GM19238 (cell line): Measurements from ENCODE around the gene PTK7.
A peak's percentile ranks its signal among the peaks of the same experiment; 100 is the strongest.

ENCODE experiments used
- DNase-seq: peaks from one replicate; pipeline ENCODE4 v3.0.0; 2011; ENCODE audit warnings: low spot score; ENCODE audit not compliant: insufficient read length

Gene PTK7

DNA sequence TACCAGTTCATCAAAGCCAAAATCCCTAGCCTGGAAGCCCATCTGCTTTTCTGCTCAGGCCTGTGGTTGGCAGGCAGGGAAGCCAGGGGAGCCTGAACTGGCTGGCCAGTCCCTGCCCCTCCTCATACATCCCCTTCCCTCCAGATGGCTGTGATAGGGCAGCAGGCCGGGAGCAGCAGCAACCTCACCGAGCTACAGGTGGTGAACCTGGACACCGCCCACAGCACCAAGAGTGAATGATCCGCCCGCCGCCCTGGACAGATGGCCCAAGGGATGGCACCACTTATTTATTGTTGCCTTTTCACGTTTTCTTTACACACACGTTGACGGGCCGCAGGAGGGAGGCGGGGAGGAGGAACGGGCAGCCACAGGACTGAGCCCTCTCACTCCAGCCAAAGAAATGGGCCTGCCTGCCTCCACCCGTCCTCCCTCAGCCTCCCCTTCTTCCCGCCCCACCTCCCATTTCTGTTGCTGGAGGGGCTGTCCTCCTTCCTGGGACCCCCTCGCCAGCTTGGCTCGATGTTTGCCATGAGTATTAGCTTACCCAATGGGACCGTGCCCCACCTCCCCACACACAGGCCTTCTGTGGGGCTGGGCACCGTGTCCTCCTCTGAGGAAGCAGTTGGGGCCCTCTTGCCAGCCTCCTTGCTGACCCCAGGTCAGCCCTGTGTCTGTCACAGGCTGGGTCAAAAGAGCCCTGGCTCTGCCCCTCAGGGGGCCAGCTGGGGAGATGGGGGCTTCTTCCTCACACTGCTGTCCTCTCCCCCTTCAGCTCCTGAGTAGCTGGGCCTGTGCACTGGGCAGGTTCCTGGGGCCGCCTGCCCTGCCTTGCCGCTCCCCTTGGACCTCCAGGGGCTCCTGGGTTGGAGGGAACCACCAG lies 103.1 kb downstream of the PTK7 start:
- DNase-seq: no peak

DNA sequence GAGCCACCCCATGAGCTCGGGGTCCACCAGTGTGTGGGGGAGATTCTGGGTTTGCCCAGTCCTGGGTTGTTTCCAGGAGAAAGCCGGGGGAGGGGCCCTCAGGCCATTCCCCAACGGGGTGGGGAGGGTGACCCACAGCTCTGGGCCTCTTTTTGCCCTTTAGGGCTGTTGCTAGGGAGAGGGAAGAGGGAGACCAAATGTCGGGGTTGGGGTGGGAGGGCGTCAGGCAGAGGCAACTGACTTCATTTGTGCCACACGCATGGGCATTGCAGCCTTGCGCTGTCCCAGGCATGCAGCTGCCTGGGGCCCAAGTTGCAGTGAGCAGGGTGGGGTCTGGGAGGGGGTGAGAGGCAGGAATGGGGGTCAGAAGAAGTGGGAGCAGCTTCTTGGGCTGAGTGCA lies 103.9 kb downstream of the PTK7 start:
- no peak for DNase-seq

DNA sequence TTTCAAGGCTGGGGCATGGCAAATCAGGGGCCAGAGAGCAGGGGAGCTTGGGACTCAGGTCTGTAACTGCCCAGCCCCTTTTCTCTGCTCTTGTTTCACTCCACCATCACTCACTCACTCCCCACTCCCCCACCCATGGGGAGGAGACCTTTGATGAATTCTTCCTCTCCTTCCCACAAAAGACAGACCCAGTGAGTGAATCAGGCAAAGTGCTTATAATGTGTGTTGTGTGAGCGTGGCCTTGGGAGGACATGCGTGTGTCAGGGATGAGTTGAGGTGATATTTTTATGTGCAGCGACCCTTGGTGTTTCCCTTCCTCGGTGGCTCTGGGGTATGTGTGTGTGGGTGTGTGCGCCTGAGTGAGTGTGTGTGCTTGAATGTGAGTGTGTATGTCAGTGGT lies 104.9 kb downstream of the PTK7 start:
- DNase-seq: no peak

DNA sequence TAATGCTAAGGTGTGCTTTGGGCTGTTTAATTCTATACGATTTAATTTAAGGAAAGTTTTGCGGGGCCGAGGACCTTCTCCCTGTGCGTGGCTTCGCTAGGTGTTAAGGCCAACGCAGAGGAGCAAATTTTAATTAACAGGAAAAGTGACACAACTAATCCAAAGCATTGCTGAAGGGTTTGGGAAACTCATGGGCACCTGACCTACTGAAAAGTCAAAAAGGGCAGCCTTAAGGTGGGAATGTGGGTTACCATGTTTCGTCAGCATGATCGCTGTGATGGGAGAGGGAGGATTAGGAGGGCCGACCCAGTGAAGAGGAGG lies 105.5 kb downstream of the PTK7 start:
- DNase-seq: no peak

DNA sequence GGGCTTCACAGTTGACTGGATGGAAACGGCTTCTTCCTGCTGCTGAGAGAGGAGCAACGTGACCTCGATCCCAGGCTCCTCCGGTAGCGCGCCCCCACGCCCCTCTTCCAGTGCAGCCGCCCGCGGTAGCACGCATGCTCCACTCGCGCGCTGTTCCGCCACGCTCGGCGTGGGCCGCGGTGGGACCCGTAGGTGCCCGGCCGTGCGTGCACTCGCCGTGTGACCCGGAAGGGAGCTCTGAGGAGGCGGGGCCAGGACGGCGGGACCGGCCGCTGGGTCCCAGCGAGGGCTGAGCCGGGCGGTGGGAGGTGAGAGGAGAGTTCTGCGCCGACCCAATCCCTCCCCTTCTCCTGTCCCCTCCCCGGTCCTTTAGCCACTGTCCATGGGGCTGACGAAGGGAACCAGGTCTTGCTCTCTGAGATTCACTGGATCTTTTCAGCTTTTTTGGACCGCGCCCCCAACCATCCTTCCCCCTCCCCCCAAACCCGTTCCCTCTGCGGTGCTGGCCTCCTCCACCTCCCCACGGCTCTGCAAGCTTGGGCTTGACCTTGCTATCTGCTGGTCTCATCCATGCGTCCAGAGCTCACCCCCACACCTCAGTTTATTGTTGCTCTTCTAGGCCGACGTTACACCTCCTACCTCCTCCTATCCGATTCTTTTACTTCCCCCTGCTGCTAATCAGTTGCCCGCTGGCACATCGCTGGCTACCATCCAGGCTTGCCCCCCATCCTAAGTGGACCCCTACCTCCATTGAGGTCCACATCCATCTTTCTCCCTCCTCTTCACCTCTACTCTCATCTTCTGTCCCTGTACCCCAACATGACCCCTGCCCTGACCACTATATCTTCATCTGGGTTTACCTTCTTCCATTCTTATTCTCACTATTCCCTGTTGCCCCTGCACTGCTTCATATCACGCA lies 106.1 kb downstream of the PTK7 start, which contains the start of gene CUL9:
Gene CUL9, plus strand, starts transcription at position 255 of the 919 bp plus-strand sequence. CDS start 2,115 bp downstream, outside the sequence.
- DNase-seq: peak; percentile 95

DNA sequence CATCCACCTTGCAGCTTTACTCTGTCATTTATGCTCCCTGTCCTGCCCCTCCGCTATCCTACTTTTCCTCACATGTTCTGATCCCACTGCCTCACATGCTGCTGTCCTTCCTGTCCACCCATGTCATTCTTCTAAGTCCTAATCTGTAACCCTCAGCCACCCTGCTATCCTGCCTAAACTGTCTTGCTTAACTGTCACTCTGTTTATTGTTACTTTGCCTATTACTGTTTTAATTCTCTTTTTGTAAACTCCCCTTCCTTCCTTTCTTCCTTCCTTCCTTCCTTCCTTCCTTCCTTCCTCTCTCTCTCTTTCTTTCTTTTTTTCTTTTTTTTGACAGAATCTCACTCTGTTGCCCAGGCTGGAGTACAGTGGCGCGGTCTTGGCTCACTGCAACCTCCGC lies 107.3 kb downstream of the PTK7 start:
- no peak for DNase-seq

DNA sequence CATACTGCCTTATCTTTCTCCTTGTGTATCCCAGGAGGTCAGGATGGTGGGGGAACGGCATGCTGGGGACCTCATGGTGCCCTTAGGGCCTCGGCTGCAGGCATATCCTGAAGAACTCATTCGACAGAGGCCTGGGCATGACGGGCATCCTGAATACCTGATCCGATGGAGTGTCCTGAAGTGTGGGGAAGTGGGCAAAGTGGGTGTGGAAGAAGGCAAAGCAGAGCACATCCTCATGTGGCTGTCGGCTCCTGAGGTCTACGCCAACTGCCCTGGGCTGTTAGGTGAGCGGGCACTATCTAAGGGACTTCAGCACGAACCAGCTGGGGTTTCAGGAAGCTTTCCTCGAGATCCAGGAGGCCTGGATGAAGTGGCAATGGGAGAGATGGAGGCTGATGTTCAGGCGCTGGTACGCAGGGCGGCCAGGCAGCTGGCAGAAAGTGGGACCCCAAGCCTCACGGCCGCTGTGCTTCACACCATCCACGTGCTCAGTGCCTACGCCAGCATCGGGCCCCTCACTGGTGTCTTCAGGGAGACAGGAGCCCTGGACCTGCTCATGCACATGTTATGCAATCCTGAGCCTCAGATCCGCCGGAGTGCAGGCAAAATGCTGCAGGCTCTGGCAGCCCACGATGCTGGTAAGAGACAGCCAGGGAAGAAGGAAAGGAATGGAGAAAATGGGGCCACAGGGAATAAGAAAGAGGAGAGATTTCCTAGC lies 108.3 kb downstream of the PTK7 start:
- DNase-seq: no peak

DNA sequence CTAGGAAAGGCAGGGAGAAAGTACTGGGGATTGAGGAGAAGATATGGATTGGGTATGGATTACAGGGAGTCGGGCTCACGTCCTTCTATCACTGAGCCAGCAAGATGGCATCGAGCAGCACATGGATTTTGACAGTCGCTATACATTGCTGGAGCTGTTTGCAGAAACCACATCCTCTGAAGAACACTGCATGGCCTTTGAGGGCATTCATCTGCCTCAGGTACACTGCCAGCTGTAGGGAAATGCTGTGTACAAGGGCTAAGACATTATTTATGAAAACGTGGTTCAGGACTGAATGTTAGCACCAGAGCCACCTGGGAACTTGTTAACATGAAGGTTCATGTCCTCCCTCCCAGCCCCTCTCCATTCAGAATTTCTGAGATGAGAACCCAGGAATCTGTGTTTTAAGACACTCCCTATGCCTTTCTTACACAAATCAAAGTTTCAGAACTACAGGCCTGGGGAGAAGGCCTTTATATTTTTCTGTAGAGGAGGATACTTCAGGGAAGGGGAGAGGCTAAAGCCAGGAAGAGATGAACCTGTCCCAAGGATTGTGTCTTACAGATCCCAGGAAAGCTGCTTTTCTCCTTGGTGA lies 109.4 kb downstream of the PTK7 start:
- DNase-seq: no peak

DNA sequence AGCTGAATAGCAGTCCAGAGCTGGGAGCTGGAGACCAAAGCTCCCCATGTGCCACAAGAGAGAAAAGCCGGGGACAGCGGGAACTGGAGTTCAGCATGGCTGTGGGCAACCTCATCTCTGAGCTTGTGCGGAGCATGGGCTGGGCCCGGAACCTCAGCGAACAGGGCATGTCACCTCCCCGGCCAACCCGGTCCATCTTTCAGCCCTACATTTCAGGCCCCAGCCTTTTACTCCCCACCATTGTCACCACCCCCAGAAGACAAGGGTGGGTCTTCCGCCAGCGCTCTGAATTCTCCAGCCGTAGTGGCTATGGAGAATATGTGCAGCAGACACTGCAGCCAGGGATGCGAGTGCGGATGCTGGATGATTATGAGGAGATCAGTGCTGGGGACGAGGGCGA lies 109.9 kb downstream of the PTK7 start:
- no peak for DNase-seq

DNA sequence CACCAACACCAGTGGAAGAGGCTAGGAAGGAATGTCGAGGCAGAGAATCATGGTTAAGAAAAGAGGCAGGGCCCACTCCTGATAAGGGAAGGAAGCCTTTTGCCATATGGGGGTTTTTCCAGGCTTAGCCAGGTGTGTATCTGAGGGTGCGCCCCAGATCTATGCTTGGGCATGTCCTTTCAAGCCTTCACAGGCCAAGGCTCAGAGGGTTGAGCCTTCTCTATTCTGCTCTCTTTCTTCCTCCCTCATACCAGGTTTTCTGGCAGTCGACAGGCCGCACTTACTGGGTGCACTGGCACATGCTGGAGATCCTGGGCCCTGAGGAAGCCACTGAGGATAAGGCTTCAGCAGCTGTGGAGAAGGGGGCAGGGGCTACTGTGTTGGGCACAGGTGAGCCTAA lies 110.6 kb downstream of the PTK7 start:
- no peak for DNase-seq

DNA sequence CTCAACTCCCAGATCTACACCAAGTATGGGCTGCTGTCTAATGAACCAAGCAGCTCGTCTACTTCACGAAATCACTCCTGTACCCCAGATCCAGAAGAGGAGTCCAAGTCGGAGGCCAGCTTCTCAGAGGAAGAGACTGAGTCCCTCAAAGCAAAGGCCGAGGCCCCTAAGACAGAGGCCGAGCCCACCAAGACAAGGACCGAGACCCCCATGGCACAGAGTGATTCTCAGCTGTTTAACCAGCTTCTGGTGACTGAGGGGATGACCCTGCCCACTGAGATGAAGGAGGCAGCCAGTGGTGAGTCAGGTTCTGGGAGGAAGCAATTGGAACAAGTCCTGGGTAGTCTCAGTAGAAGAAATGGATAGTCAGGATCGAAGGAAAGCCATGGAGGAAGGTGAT lies 111.7 kb downstream of the PTK7 start:
- DNase-seq: no peak

DNA sequence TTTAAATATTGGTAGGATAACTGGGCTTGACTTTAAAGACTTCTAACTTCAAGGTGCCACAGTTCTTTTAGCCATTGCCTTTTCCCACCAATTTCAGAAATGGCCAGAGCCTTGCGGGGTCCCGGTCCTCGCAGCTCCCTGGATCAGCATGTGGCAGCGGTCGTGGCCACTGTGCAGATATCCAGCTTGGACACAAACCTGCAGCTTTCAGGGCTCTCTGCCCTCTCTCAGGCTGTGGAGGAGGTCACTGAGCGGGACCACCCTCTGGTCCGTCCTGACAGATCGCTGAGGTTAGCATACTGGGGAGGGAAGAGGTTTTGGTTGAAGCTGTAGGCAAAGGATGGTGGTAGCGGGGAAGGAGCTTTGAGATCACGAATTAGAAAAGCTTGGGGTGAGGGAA lies 112.3 kb downstream of the PTK7 start:
- no peak for DNase-seq

DNA sequence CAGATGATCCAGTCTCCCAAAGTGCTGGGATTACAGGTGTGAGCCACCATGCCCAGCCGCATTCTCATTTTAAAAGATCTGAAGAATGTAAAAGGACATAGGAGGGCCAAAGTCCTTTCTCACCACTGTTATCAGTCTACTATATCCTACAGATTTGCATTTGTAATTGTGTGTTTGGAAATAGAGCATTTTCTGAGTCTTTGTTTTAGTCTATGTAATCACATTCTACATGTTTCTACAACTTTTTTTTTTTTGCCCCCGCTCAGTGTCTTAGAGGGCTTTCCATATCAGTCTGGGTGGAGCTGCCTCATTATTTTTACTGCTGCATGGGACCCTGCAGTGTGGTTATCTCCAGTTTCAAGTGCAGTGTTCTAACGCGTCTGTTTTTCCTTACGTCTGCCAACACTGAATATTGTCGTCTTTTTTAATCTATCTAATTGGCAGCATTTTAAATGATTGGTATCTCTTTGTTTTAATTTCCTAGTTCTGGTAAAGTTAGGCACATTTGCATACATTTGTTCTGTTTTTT lies 113.7 kb downstream of the PTK7 start:
- DNase-seq: no peak

DNA sequence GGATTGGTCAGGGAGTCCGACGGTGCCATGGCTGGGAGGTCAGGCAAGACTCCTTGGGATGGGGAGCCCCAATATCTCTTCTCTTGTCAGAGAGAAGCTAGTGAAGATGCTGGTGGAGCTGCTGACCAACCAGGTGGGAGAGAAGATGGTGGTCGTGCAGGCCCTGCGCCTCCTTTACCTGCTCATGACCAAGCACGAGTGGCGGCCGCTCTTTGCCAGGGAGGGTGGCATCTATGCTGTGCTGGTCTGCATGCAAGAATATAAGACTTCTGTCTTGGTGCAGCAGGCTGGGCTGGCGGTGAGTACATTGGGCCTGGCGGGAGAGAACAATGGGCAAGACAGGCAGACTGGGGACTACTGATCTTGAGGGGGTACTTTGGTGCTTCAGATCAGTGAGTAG lies 116.8 kb downstream of the PTK7 start:
- no peak for DNase-seq

DNA sequence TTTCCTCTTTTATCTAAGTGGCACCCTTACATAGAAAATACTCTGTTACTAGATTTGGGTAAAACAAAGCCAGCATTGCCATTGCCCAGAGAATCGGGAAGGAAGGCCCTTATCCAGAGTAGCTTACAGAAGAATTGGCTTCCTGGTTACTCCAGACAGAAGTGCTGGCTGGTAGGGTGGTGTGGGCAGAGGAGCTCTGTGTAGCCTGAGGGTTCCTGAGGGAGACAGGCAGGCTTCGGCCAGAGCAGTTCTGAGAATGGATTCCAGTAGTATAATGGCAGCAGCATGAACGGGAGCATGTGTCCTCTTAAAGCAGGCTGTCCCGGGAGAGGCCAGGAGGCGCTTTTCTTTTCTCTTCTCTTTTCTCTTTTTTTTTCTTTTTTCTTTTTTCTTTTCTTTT lies 117.8 kb downstream of the PTK7 start:
- DNase-seq: no peak

DNA sequence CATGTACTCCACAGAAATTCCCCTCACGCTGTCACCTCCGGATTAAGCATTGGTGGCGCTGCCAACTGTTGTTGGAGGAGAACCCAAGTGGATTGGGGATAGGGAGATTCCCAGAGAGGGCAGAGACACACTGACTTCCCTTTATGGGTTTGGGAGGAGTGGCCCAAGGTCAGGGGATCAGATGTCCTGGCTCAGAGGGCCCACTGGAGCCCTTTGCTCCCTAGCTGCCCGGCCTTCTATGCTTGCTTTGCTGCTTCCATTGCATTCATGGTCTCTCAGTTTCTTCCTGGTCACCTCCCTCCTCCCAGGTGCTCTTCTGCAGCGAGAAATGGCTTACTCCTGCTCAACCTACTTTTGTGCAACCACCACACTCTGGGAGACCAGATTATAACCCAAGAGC lies 120.2 kb downstream of the PTK7 start:
- DNase-seq: no peak

DNA sequence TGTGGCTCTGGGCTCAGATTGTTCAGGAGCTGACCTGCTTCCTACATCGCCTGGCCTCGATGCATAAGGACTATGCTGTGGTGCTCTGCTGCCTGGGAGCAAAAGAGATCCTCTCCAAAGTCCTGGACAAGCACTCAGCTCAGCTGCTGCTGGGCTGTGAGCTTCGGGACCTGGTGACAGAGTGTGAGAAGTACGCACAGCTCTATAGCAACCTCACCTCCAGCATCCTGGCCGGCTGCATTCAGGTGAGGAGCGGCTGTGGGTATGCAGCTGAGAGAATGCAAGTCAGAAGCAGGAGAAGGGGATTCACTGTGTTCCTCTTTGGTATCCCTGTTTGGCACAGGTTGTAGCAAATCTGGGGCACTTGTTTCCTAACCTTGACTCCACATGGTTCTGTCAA lies 123.8 kb downstream of the PTK7 start:
- no peak for DNase-seq

DNA sequence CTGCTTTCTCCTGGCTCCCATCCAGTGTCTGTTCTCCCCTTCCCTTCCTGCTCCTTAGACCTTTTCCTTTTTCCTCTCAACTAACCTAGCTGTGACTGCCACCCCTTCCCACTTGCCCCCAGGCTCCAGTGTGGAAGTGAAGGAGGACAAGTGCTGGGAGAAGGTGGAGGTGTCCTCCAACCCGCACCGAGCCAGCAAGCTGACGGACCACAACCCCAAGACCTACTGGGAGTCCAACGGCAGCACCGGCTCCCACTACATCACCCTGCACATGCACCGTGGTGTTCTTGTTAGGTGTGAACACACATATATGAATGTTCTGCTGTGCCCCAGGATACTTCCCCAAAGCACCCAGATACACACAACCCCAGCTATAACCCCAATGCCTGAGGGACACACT lies 124.4 kb downstream of the PTK7 start:
- DNase-seq: no peak

DNA sequence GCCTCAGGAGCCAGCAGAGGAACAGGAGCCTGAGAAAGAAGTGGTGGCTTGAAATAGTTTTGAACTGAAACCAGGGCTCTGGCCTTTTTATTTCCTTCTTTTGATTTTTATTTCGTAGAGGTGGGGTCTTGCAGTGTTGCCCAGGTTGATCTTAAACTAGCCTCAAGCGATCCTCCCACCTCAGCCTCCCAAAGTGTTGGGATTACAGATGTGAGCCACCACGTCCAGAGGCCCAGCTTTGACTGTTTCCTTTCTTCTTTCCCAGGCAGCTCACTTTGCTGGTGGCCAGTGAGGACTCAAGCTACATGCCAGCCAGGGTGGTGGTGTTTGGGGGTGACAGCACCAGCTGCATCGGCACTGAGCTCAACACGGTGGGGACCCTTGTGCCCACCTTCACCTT lies 126.3 kb downstream of the PTK7 start:
- no peak for DNase-seq

DNA sequence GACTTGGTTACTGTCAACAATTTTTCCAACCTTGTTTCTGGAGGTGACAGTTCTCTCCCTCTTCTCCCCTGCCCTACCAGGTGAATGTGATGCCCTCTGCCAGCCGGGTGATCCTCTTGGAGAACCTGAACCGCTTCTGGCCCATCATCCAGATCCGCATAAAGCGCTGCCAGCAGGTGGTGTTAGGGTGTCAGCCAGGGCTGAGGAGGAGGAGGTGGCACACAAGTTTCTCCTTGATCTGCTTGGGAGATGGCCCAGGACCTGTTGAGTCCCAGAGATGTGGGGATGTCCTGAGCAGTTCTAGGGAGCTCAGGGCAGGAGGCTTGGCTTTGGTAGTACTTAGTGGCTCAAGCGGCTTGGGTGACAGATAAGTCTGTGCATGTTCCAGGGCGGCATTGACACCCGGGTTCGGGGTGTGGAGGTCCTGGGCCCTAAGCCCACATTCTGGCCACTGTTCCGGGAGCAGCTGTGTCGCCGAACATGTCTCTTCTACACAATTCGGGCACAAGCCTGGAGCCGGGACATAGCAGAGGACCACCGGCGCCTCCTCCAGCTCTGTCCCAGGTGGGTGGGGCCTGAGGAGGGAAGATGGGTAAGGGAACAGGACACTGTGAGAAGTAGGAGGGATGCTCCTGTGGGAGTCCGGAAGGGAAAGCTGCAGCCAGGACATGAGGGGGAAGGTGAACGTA lies 127.1 kb downstream of the PTK7 start:
- no peak for DNase-seq

DNA sequence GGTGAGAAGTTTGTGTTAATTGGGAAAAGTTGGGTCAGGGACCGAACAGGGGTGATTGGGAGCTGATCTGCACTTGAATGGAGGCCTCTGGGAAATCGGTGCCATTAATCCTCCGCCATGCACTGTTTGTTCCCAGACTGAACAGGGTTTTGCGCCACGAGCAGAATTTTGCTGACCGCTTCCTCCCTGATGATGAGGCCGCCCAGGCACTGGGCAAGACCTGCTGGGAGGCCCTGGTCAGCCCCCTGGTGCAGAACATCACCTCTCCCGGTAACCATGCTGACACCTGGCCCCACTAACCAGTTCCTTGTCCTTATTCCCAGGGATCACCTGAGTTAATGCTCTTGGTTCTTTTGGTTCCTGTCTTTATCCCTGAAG lies 127.6 kb downstream of the PTK7 start:
- DNase-seq: no peak
